PC-3 (cell line): Measurements from ENCODE around the gene SRGAP1. TPM values are rescaled to one million over a fixed set of nuclear protein-coding genes. Genes with fewer than 3 reads are reported as not detected.

Experiments
- ATAC-seq: fragments of 200-7000 bp; cut with Tn5 transposase; 2 replicates; pipeline ENCODE4 v1.9.1; 2020; ENCODE audit warnings: mild to moderate bottlenecking, moderate library complexity
- BruUV-seq: library from RNA; stranded (reverse); fragments of 400-500 nt; replicated peaks from 2 replicates; lab custom pipeline; 2021; lab: Mats Ljungman, UMichigan
- CTCF ChIA-PET: fragments of 300-600 bp; sonication (Branson Sonifier 250); formaldehyde crosslinking; loops from one replicate; lab custom pipeline; 2022; ENCODE audit warnings: antibody characterized with exemption; lab: Charles Lee
- POLR2A ChIA-PET: fragments of 300-600 bp; sonication (Branson Sonifier 250); formaldehyde crosslinking; loops from one replicate; lab custom pipeline; 2022; ENCODE audit warnings: antibody characterized with exemption; ENCODE audit not compliant: unreplicated experiment; lab: Charles Lee
- DNase-seq: peaks from one replicate; pipeline ENCODE4 v3.0.0-alpha.2; 2015
- H2AFZ ChIP-seq: fragments of 300-600 bp; sonication (generic); 2 replicates; pipeline ENCODE4 v1.6.0; 2016; ENCODE audit warnings: antibody characterized with exemption, low read length
- H3F3A ChIP-seq: fragments of 300-600 bp; sonication (generic); one replicate; pipeline ENCODE4 v1.6.0; 2017; ENCODE audit warnings: antibody characterized with exemption, low read length, control low read depth, mild to moderate bottlenecking; ENCODE audit not compliant: unreplicated experiment
- H3K27ac ChIP-seq: fragments of 300-600 bp; sonication (generic); 2 replicates; pipeline ENCODE4 v1.5.1; 2016; ENCODE audit warnings: mild to moderate bottlenecking, low read length
- H3K27me3 ChIP-seq: fragments of 300-600 bp; sonication (generic); 2 replicates; pipeline ENCODE4 v1.6.1; 2016; ENCODE audit warnings: low read length, mixed read lengths
- H3K36me3 ChIP-seq: fragments of 300-600 bp; sonication (generic); 2 replicates; pipeline ENCODE4 v1.6.1; 2016; ENCODE audit warnings: low read depth, mixed run types, low read length, mixed read lengths
- H3K4me1 ChIP-seq: fragments of 300-600 bp; sonication (generic); 2 replicates; pipeline ENCODE4 v1.5.1; 2016; ENCODE audit warnings: low read length; ENCODE audit not compliant: insufficient read depth
- H3K4me2 ChIP-seq: fragments of 300-600 bp; sonication (generic); 2 replicates; pipeline ENCODE4 v1.6.0; 2016; ENCODE audit warnings: low read length
- H3K4me3 ChIP-seq: fragments of 300-600 bp; sonication (generic); 2 replicates; pipeline ENCODE4 v1.5.1; 2016; ENCODE audit warnings: mild to moderate bottlenecking, low read length, mixed read lengths
- H3K79me2 ChIP-seq: fragments of 300-600 bp; sonication (generic); 2 replicates; pipeline ENCODE4 v1.6.1; 2017; ENCODE audit warnings: low read length, mixed read lengths
- H3K9ac ChIP-seq: fragments of 300-600 bp; sonication (generic); 2 replicates; pipeline ENCODE4 v1.6.0; 2016; ENCODE audit warnings: mild to moderate bottlenecking, low read length
- H3K9me2 ChIP-seq: fragments of 300-600 bp; sonication (generic); replicated peaks from 2 replicates; pipeline ENCODE4 v1.6.1; 2016; ENCODE audit warnings: mixed run types, low read length, mixed read lengths
- H3K9me3 ChIP-seq: fragments of 300-600 bp; sonication (generic); 2 replicates; pipeline ENCODE4 v1.6.1; 2016; ENCODE audit warnings: low read length, mixed read lengths
- H4K20me1 ChIP-seq: fragments of 300-600 bp; sonication (generic); 2 replicates; pipeline ENCODE4 v1.6.1; 2016; ENCODE audit warnings: low read length, mixed read lengths
- CTCF ChIP-seq: fragments of 300-600 bp; sonication (generic); conservative IDR thresholded peaks from 2 replicates; pipeline ENCODE4 v1.5.1; 2017; ENCODE audit warnings: antibody characterized with exemption, low read depth, mild to moderate bottlenecking, low read length
- EZH2 ChIP-seq: fragments of 300-600 bp; sonication (generic); IDR thresholded peaks from one replicate; pipeline ENCODE4 v1.6.1; 2017; ENCODE audit warnings: antibody characterized with exemption, mild to moderate bottlenecking, low read length; ENCODE audit not compliant: unreplicated experiment
- EZH2phosphoT487 ChIP-seq: fragments of 300-600 bp; sonication (generic); IDR thresholded peaks from 2 replicates; pipeline ENCODE4 v1.6.1; 2018; ENCODE audit warnings: mild to moderate bottlenecking, antibody characterized with exemption, low read length, borderline replicate concordance
- intact Hi-C: fragments of 100-400 bp; cut with micrococcal nuclease; formaldehyde crosslinking; loops from 2 replicates; pipeline ENCODE4 v1.9.0; 2023
- total RNA-seq: library from RNA; depleted of rRNA; stranded (reverse); fragments of >200 nt; gene quantifications from 2 replicates; pipeline ENCODE4 v1.2.3, GENCODE V29; 2014

Gene SRGAP1
- total RNA-seq, 1 experiment from 2014 or later = 11.0 TPM

- H2AFZ ChIP-seq = no peak overlapping the region
- no peaks in the 10 kb centered on the region for H3K9me2 ChIP-seq
- intact Hi-C loops = no loop called here
- H3K9ac ChIP-seq = no peak overlapping the region
- no TSS peak for BruUV-seq
- no peaks in the 10 kb centered on the region for H3K36me3 ChIP-seq
- H3K27ac ChIP-seq = no peak overlapping the region
- no peak overlapping the region for H3K4me2 ChIP-seq
- no peaks in the 10 kb centered on the region for H3K4me1 ChIP-seq
- ChIA-PET CTCF (no interaction called here), POLR2A (no interaction called here)
- no peak overlapping the region for H3K4me3 ChIP-seq
- no peaks in the 10 kb centered on the region for H4K20me1 ChIP-seq
- DNase-seq = no peak
- H3K27me3 ChIP-seq = no peaks in the 10 kb centered on the region
- no peaks in the 10 kb centered on the region for H3K9me3 ChIP-seq
- ATAC-seq = no peak
- H3F3A ChIP-seq = peaks cover 4% of the 10 kb centered on the region
- H3K79me2 ChIP-seq = peaks cover 86% of the 10 kb centered on the region
- TF ChIP-seq EZH2phosphoT487 = no peak
- TF ChIP-seq CTCF = no peak
- TF ChIP-seq EZH2 = no peak
Observed at GRCh38 chr12:63961543-63961942, 117.0 kb downstream of the SRGAP1 start.

GRCh38 chr12:63963868-63964267 is 119.4 kb downstream of the SRGAP1 start:
- peaks cover 89% of the 10 kb centered on the region for H3K79me2 ChIP-seq
- no peaks in the 10 kb centered on the region for H4K20me1 ChIP-seq
- no peaks in the 10 kb centered on the region for H3K27me3 ChIP-seq
- no peaks in the 10 kb centered on the region for H3K9me3 ChIP-seq
- H3K27ac ChIP-seq = no peak overlapping the region
- TF ChIP-seq EZH2phosphoT487 = no peak
- TF ChIP-seq CTCF = no peak
- no peak for TF ChIP-seq EZH2
- ATAC-seq (no peak), DNase-seq (no peak)
- no peaks in the 10 kb centered on the region for H3K9me2 ChIP-seq
- intact Hi-C loops = no loop called here
- no peak overlapping the region for H3K4me3 ChIP-seq
- peaks cover 13% of the 10 kb centered on the region for H3K4me1 ChIP-seq
- no peaks in the 10 kb centered on the region; the same call in 1 of the 2 replicates for H3K36me3 ChIP-seq
- no peak overlapping the region for H3K4me2 ChIP-seq
- no TSS peak for BruUV-seq
- H2AFZ ChIP-seq = no peak overlapping the region
- no peak overlapping the region for H3K9ac ChIP-seq
- peaks cover 5% of the 10 kb centered on the region for H3F3A ChIP-seq
- ChIA-PET CTCF (no interaction called here), POLR2A (no interaction called here)

GRCh38 chr12:63964301-63964700 is 119.8 kb downstream of the SRGAP1 start:
- H3F3A ChIP-seq = peaks cover 5% of the 10 kb centered on the region
- no peaks in the 10 kb centered on the region; the same call in 1 of the 2 replicates for H3K36me3 ChIP-seq
- H3K4me2 ChIP-seq = no peak overlapping the region
- no peak for ATAC-seq
- DNase-seq = no peak
- no peaks in the 10 kb centered on the region for H4K20me1 ChIP-seq
- CTCF ChIA-PET = no interaction called here
- no peak overlapping the region for H2AFZ ChIP-seq
- H3K79me2 ChIP-seq = peaks cover 89% of the 10 kb centered on the region
- no TSS peak for BruUV-seq
- H3K9me2 ChIP-seq = no peaks in the 10 kb centered on the region
- no peaks in the 10 kb centered on the region for H3K9me3 ChIP-seq
- peaks cover 13% of the 10 kb centered on the region for H3K4me1 ChIP-seq
- H3K9ac ChIP-seq = no peak overlapping the region
- POLR2A ChIA-PET = no interaction called here
- no peak overlapping the region for H3K4me3 ChIP-seq
- intact Hi-C loops = no loop called here
- H3K27ac ChIP-seq = no peak overlapping the region
- H3K27me3 ChIP-seq = no peaks in the 10 kb centered on the region
- TF ChIP-seq CTCF (no peak), EZH2 (no peak), EZH2phosphoT487 (no peak)
